OCI-LY1 (cell line): ENCODE data around the gene KIRREL3.

Experiments used
- H2AFZ ChIP-seq: fragments of 200-600 bp; sonication (generic), shearing (Covaris generic); 2 replicates; pipeline ENCODE4 v1.6.0; 2014; ENCODE audit warnings: antibody characterized with exemption, mild to moderate bottlenecking, low read length
- H3F3A ChIP-seq: fragments of 200-600 bp; sonication (generic), shearing (Covaris generic); 2 replicates; pipeline ENCODE4 v1.6.0; 2014; ENCODE audit warnings: mild to moderate bottlenecking, antibody characterized with exemption, low read length, moderate library complexity; ENCODE audit not compliant: insufficient read depth
- H3K27ac ChIP-seq: fragments of 200-600 bp; sonication (generic); 2 replicates; pipeline ENCODE4 v1.5.1; 2014; ENCODE audit warnings: low read length, mixed run types, mild to moderate bottlenecking, low read depth; ENCODE audit not compliant: poor library complexity, severe bottlenecking
- H3K27me3 ChIP-seq: fragments of 200-600 bp; sonication (generic); 2 replicates; pipeline ENCODE4 v1.6.0; 2014; ENCODE audit warnings: antibody characterized with exemption, mild to moderate bottlenecking, low read length, moderate library complexity; ENCODE audit not compliant: insufficient read depth
- H3K36me3 ChIP-seq: fragments of 200-600 bp; sonication (generic); 2 replicates; pipeline ENCODE4 v1.6.1; 2014; ENCODE audit warnings: mild to moderate bottlenecking, antibody characterized with exemption, low read length, moderate library complexity, mixed read lengths; ENCODE audit not compliant: insufficient read depth
- H3K4me1 ChIP-seq: fragments of 200-600 bp; sonication (generic); 2 replicates; pipeline ENCODE4 v1.5.1; 2014; ENCODE audit warnings: mild to moderate bottlenecking, low read length, moderate library complexity; ENCODE audit not compliant: insufficient read depth, severe bottlenecking
- H3K4me2 ChIP-seq: fragments of 200-600 bp; sonication (generic), shearing (Covaris generic); 2 replicates; pipeline ENCODE4 v1.6.1; 2014; ENCODE audit warnings: low read length
- H3K4me3 ChIP-seq: fragments of 200-600 bp; sonication (generic); 2 replicates; pipeline ENCODE4 v1.5.1; 2014; ENCODE audit warnings: low read length, low read depth, mild to moderate bottlenecking, mixed read lengths; ENCODE audit not compliant: poor library complexity, severe bottlenecking
- H3K79me2 ChIP-seq: fragments of 200-600 bp; shearing (Covaris generic); 2 replicates; pipeline ENCODE4 v1.6.1; 2016; ENCODE audit warnings: mixed run types, low read length, mixed read lengths; ENCODE audit not compliant: insufficient read depth
- H3K9ac ChIP-seq: fragments of 200-600 bp; sonication (generic), shearing (Covaris generic); 2 replicates; pipeline ENCODE4 v1.6.1; 2014; ENCODE audit warnings: mild to moderate bottlenecking, low read length, mixed read lengths
- H3K9me2 ChIP-seq: fragments of 200-600 bp; sonication (generic), shearing (Covaris generic); 2 replicates; pipeline ENCODE4 v1.6.1; 2014; ENCODE audit warnings: low read depth, mild to moderate bottlenecking, low read length, mixed read lengths
- H3K9me3 ChIP-seq: fragments of 200-600 bp; shearing (Covaris generic); 2 replicates; pipeline ENCODE4 v1.6.1; 2014; ENCODE audit warnings: low read length, mixed read lengths
- H4K20me1 ChIP-seq: fragments of 200-600 bp; sonication (generic), shearing (Covaris generic); 2 replicates; pipeline ENCODE4 v1.6.0; 2016; ENCODE audit warnings: mild to moderate bottlenecking, low read length; ENCODE audit not compliant: insufficient read depth
- CTCF ChIP-seq: fragments of 200-600 bp; sonication (generic), shearing (Covaris generic); IDR thresholded peaks from 2 replicates; pipeline ENCODE4 v1.5.1; 2017; ENCODE audit warnings: mild to moderate bottlenecking, antibody characterized with exemption, low read length, moderate library complexity, mixed read lengths
- EZH2 ChIP-seq: fragments of 200-600 bp; sonication (generic), shearing (Covaris generic); IDR thresholded peaks from 2 replicates; pipeline ENCODE4 v1.8.0; 2017; ENCODE audit warnings: borderline replicate concordance, mixed run types, mild to moderate bottlenecking, antibody characterized with exemption, low read length, moderate library complexity, mixed read lengths

The KIRREL3 gene

DNA sequence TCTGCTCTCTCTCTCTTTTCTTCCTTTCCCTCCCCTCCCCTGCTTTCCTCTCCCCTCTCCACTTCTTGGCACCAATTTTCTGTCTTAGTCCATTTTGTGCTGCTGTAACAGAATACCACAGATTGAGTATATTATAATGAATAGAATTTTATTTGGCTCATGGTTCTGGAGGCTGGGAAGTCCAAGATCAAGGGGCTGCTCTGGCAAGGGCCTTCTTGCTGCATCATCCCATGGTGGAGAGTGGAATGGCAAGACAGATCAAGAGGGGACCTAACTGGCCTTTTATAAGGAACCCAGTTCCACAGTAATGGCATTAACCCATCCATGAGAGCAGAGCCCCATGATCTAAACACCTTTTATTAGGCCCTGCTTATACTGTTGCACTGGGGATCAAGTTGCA, 600.6 kb downstream of the KIRREL3 start:
- H3K9ac ChIP-seq = no peak overlapping the region
- H2AFZ ChIP-seq = no peak overlapping the region
- H3K4me2 ChIP-seq = no peak overlapping the region
- H4K20me1 ChIP-seq = no peaks in the 10 kb centered on the region
- H3F3A ChIP-seq = no peaks in the 10 kb centered on the region
- no peaks in the 10 kb centered on the region for H3K9me3 ChIP-seq
- no peaks in the 10 kb centered on the region for H3K4me1 ChIP-seq
- H3K27ac ChIP-seq = no peak overlapping the region
- H3K4me3 ChIP-seq = no peak overlapping the region
- H3K36me3 ChIP-seq = no peaks in the 10 kb centered on the region
- no peaks in the 10 kb centered on the region for H3K9me2 ChIP-seq
- no peaks in the 10 kb centered on the region; the same call in 1 of the 2 replicates for H3K27me3 ChIP-seq
- no peak for TF ChIP-seq EZH2
- TF ChIP-seq CTCF = no peak
- H3K79me2 ChIP-seq = no peaks in the 10 kb centered on the region

GRCh38 chr11:126398721-126399120, 601.8 kb downstream of the KIRREL3 start:
- Histone ChIP-seq H3K4me3 (no peak overlapping the region), H3K9me2 (no peaks in the 10 kb centered on the region), H3F3A (no peaks in the 10 kb centered on the region), H3K4me1 (no peaks in the 10 kb centered on the region), H4K20me1 (no peaks in the 10 kb centered on the region), H3K4me2 (no peak overlapping the region), H3K9me3 (no peaks in the 10 kb centered on the region), H3K27me3 (no peaks in the 10 kb centered on the region; the same call in 1 of the 2 replicates), H3K79me2 (no peaks in the 10 kb centered on the region), H2AFZ (no peak overlapping the region), H3K9ac (no peak overlapping the region), H3K27ac (no peak overlapping the region), H3K36me3 (no peaks in the 10 kb centered on the region)
- TF ChIP-seq CTCF = no peak
- TF ChIP-seq EZH2 = no peak

DNA sequence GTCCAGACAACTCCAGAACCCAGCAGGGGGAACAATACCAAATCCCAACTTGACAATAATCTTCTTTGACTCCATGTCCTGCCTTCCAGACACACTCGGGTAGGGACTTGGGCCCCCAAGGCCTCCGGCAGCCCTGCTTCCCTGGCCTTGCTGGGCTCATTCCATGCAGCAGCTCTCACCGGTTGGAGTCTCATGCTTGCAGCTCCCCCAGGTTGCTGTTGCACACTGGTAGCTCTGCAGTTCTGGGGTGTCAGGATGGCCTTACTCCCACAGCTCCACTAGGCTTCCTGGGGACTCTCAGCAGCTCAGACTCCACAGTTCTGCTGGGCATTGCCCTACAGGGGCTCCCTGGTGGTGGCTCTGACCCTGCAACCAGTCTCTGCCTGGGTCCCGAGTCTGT, 602.3 kb downstream of the KIRREL3 start:
- no peaks in the 10 kb centered on the region for H4K20me1 ChIP-seq
- H3K36me3 ChIP-seq = no peaks in the 10 kb centered on the region
- no peak overlapping the region for H2AFZ ChIP-seq
- no peak overlapping the region for H3K4me3 ChIP-seq
- H3K27ac ChIP-seq = no peak overlapping the region
- TF ChIP-seq CTCF = no peak
- no peak for TF ChIP-seq EZH2
- no peaks in the 10 kb centered on the region for H3F3A ChIP-seq
- no peak overlapping the region for H3K4me2 ChIP-seq
- no peaks in the 10 kb centered on the region for H3K79me2 ChIP-seq
- no peak overlapping the region for H3K9ac ChIP-seq
- H3K4me1 ChIP-seq = no peaks in the 10 kb centered on the region
- no peaks in the 10 kb centered on the region; the same call in 1 of the 2 replicates for H3K27me3 ChIP-seq
- H3K9me2 ChIP-seq = no peaks in the 10 kb centered on the region
- H3K9me3 ChIP-seq = no peaks in the 10 kb centered on the region
